ENCODE measurements around the gene ZNF407. TPM values are rescaled to one million over a fixed set of nuclear protein-coding genes. Genes with fewer than 3 reads are reported as not detected.
A peak's percentile ranks its signal among the peaks of the same experiment; 100 is the strongest.

Gene ZNF407
- total RNA-seq, 4 donors from 2014 or later: 18.1 to 29.1 (median 19.7) TPM

- no peak overlapping the region for H3K27ac ChIP-seq
- H3K4me1 ChIP-seq: no peaks in the 10 kb centered on the region
- no peak for ATAC-seq
- 70 to 84% methylated on average over 6 of the region's 6 CpGs for WGBS, 2 donors (ENCODE audit: low coverage in 1 of 2)
- H3K9me3 ChIP-seq: no peaks in the 10 kb centered on the region
- H3K4me3 ChIP-seq: no peak overlapping the region
- H3K27me3 ChIP-seq: peaks cover 55% of the 10 kb centered on the region
- no peaks in the 10 kb centered on the region for H3K36me3 ChIP-seq
- no peak for TF ChIP-seq POLR2AphosphoS5 (IDR thresholded peaks at IDR 0.05)
- no peak for TF ChIP-seq CTCF (IDR thresholded peaks at IDR 0.05)
- no peak for TF ChIP-seq POLR2A (IDR thresholded peaks at IDR 0.05)
- no peak for TF ChIP-seq EP300 (IDR thresholded peaks at IDR 0.05)
Measured at GRCh38 chr18:74582642-74583041, 15.0 kb upstream of the ZNF407 start.

- no peaks in the 10 kb centered on the region for H3K9me3 ChIP-seq
- H3K36me3 ChIP-seq: no peaks in the 10 kb centered on the region
- no peak for TF ChIP-seq POLR2A (IDR thresholded peaks at IDR 0.05)
- no peak for TF ChIP-seq POLR2AphosphoS5 (IDR thresholded peaks at IDR 0.05)
- no peak for TF ChIP-seq CTCF (IDR thresholded peaks at IDR 0.05)
- TF ChIP-seq EP300 (IDR thresholded peaks at IDR 0.05): no peak
- peaks cover 17% of the 10 kb centered on the region for H3K27me3 ChIP-seq
- no peak overlapping the region for H3K4me3 ChIP-seq
- ATAC-seq: no peak
- H3K27ac ChIP-seq: no peak overlapping the region
- WGBS, 2 donors (ENCODE audit: low coverage in 1 of 2): 72 to 82% methylated on average over 7 to 8 of the region's 8 CpGs
- H3K4me1 ChIP-seq: no peaks in the 10 kb centered on the region
Measured at GRCh38 chr18:74587441-74587840, 10.2 kb upstream of the ZNF407 start.

- ATAC-seq: peak; percentile 19
- 55 to 78% methylated on average over 2 to 5 of the region's 6 CpGs for whole genome bisulfite sequencing, 2 donors (ENCODE audit: low coverage in 1 of 2)
- H3K9me3 ChIP-seq: no peaks in the 10 kb centered on the region
- no peaks in the 10 kb centered on the region for H3K4me1 ChIP-seq
- no peak for TF ChIP-seq POLR2AphosphoS5 (IDR thresholded peaks at IDR 0.05)
- no peak for TF ChIP-seq EP300 (IDR thresholded peaks at IDR 0.05)
- no peak for TF ChIP-seq POLR2A (IDR thresholded peaks at IDR 0.05)
- TF ChIP-seq CTCF (IDR thresholded peaks at IDR 0.05): no peak
- H3K4me3 ChIP-seq: no peak overlapping the region
- peaks cover 0 to 13% of the 10 kb centered on the region in 2 donors for H3K36me3 ChIP-seq
- H3K27me3 ChIP-seq: peaks cover 4% of the 10 kb centered on the region
- H3K27ac ChIP-seq: no peak overlapping the region
Measured at GRCh38 chr18:74589021-74589420, 8.6 kb upstream of the ZNF407 start.

DNA sequence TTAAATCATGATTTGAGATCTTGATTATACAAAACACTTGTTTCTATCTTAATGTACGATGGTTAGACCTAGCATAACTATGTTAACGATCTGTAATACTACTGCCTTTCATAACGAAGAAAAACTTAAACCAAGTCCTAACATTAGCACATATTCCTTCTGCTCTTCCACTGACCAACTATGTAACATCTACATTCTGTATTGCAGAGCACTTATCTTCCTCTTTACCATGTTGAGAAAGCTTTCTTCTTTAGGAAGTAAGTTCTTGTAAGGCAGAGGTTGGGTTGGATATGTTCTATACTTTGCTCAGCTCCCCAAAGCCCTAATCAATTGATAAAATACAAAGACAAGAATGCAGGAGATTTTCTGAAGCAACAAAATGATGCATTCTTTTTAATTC lies 7.9 kb upstream of the ZNF407 start:
- 80 to 89% methylated on average over 3 of the region's 3 CpGs for WGBS, 2 donors (ENCODE audit: low coverage in 1 of 2)
- no peaks in the 10 kb centered on the region for H3K9me3 ChIP-seq
- H3K4me1 ChIP-seq: peaks cover 0 to 3% (median 0%) of the 10 kb centered on the region in 3 donors
- H3K27ac ChIP-seq: no peak overlapping the region
- H3K36me3 ChIP-seq: peaks cover 0 to 18% of the 10 kb centered on the region in 2 donors
- H3K4me3 ChIP-seq: no peak overlapping the region
- no peaks in the 10 kb centered on the region for H3K27me3 ChIP-seq
- TF ChIP-seq CTCF (IDR thresholded peaks at IDR 0.05) (no peak), POLR2AphosphoS5 (IDR thresholded peaks at IDR 0.05) (no peak), EP300 (IDR thresholded peaks at IDR 0.05) (no peak), POLR2A (IDR thresholded peaks at IDR 0.05) (no peak)
- ATAC-seq: no peak

DNA sequence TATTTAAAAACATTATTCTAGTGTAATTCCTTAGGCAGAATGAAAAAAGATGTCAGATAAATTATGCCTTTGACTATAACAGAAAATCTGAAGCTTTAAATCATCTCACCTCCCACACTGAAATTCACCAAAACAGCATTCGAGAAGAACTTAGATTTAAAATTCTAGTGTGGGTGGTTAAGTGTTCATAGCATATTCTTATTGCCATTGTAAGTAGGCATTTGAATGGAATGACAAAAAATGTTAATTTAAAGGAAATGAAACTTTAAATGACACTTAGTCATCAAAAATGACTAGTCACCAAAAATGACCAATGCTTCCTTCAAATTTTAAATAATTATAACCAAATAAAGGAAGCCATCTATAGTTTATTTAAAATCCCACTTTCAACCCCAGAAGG lies 7.0 kb upstream of the ZNF407 start:
- 68 to 83% methylated on average over 1 of the region's 1 CpG for whole genome bisulfite sequencing, 2 donors (ENCODE audit: low coverage in 1 of 2)
- H3K27me3 ChIP-seq: no peaks in the 10 kb centered on the region

More for the DNA sequence above, 7.0 kb upstream of the ZNF407 start:
- H3K36me3 ChIP-seq: peaks cover 0 to 19% of the 10 kb centered on the region in 2 donors
- peaks cover 0 to 11% (median 4%) of the 10 kb centered on the region in 3 donors for H3K4me1 ChIP-seq
- no peak overlapping the region for H3K4me3 ChIP-seq
- no peaks in the 10 kb centered on the region for H3K9me3 ChIP-seq
- TF ChIP-seq EP300 (IDR thresholded peaks at IDR 0.05) (no peak), POLR2A (IDR thresholded peaks at IDR 0.05) (no peak), POLR2AphosphoS5 (IDR thresholded peaks at IDR 0.05) (no peak), CTCF (IDR thresholded peaks at IDR 0.05) (no peak)
- ATAC-seq: no peak
- H3K27ac ChIP-seq: no peak overlapping the region

All from gastroesophageal sphincter (tissue), 4 donors.